Peyer's patch (tissue), 4 donors: ENCODE measurements around the gene EPB41L4B.

ENCODE experiments used
- POLR2A ChIP-seq, 2 donors: fragments of 450-650 bp; IDR thresholded peaks; one replicate each; pipeline ENCODE4 v1.5.1; 2017; ENCODE audit warnings: antibody characterized with exemption in 2 of 2, mild to moderate bottlenecking in 2 of 2, moderate library complexity in 2 of 2
- TF ChIP-seq, protein P1 (sequence below), 6 experiments: fragments of 450-650 bp in 4 of 6; fragments of 200-600 bp in 2 of 6; sonication (generic) in 1 of 6; IDR thresholded peaks; one replicate each; pipeline ENCODE4 v1.5.1; 2017 to 2019; ENCODE audit warnings: antibody characterized with exemption in 6 of 6, mild to moderate bottlenecking in 3 of 6, moderate library complexity in 1 of 6

DNA sequence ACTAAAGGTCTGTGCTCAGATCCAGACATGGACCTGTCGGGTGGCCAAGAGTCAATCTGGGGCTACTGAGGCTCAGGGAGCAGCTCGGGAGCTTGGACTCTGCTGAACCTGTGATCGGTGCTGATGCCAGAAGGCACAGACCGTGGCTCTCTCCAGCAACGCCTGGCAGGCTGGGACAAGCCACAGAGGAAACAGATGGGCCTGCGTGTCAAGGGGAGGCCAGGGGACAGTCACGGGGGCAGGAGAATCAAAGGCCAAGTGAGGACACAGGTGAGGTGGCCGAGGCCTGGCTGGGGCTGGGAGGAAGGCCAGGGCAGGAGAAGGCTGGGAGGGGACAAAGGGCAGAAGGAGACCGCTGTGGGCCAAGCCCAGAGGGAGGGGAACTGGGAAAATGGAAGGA is 43.4 kb downstream of the EPB41L4B start:
- TF ChIP-seq, protein P1, sequence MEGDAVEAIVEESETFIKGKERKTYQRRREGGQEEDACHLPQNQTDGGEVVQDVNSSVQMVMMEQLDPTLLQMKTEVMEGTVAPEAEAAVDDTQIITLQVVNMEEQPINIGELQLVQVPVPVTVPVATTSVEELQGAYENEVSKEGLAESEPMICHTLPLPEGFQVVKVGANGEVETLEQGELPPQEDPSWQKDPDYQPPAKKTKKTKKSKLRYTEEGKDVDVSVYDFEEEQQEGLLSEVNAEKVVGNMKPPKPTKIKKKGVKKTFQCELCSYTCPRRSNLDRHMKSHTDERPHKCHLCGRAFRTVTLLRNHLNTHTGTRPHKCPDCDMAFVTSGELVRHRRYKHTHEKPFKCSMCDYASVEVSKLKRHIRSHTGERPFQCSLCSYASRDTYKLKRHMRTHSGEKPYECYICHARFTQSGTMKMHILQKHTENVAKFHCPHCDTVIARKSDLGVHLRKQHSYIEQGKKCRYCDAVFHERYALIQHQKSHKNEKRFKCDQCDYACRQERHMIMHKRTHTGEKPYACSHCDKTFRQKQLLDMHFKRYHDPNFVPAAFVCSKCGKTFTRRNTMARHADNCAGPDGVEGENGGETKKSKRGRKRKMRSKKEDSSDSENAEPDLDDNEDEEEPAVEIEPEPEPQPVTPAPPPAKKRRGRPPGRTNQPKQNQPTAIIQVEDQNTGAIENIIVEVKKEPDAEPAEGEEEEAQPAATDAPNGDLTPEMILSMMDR (IDR thresholded peaks at IDR 0.05): no peak
- no peak for TF ChIP-seq POLR2A (IDR thresholded peaks at IDR 0.05)
